Activated CD4-positive, alpha-beta T cell treated with anti-CD3 and anti-CD28 coated beads, Interleukin-2, amount 50 U/mL, for 1 hour (primary cell): ENCODE results near the gene TUBA8.
"Not testable (repeated sequence)": the region's sequence is repeated elsewhere in the genome, so short reads cannot be mapped to it uniquely, and the experiment has no call there.

Source experiments
- DNase-seq: peaks from one replicate; pipeline ENCODE4 v3.0.0-alpha.2; 2020

Gene TUBA8

GRCh38 chr22:18077639-18078328 lies 32.8 kb upstream of the TUBA8 start, which contains the start of gene PEX26:
TSS of gene PEX26 (plus strand) at chr22:18077990. CDS start at chr22:18078377, 387 bp downstream.
- DNase-seq = peak; percentile 93

- DNase-seq = peak; percentile 13
These were observed 32.1 kb upstream of the TUBA8 start for GRCh38 chr22:18078329-18079041.

- no peak for DNase-seq
These were observed 30.8 kb upstream of the TUBA8 start for GRCh38 chr22:18079706-18080233.

GRCh38 chr22:18081416-18081815 lies 29.2 kb upstream of the TUBA8 start:
- DNase-seq = no peak

GRCh38 chr22:18082467-18082866 lies 28.1 kb upstream of the TUBA8 start:
- no peak for DNase-seq

- no peak for DNase-seq
These were observed 27.2 kb upstream of the TUBA8 start for GRCh38 chr22:18083406-18083805.

GRCh38 chr22:18085188-18085587 lies 25.4 kb upstream of the TUBA8 start:
- DNase-seq = no peak

- DNase-seq = no peak
These were observed 23.2 kb upstream of the TUBA8 start for GRCh38 chr22:18087350-18087855.

GRCh38 chr22:18088825-18089568 lies 21.6 kb upstream of the TUBA8 start:
- peak; percentile 16 for DNase-seq

GRCh38 chr22:18090286-18090685 lies 20.3 kb upstream of the TUBA8 start:
- no peak for DNase-seq

- no peak for DNase-seq
These were observed 19.1 kb upstream of the TUBA8 start for GRCh38 chr22:18091478-18091877.

GRCh38 chr22:18091916-18092526 lies 18.6 kb upstream of the TUBA8 start:
- peak; percentile 47 for DNase-seq

GRCh38 chr22:18093661-18094060 lies 16.9 kb upstream of the TUBA8 start:
- DNase-seq = no peak

GRCh38 chr22:18095101-18095805 lies 15.4 kb upstream of the TUBA8 start:
- no peak for DNase-seq

- DNase-seq = no peak
These were observed 13.8 kb upstream of the TUBA8 start for GRCh38 chr22:18096823-18097222.

- DNase-seq = no peak
These were observed 9.8 kb upstream of the TUBA8 start for GRCh38 chr22:18100781-18101180.

- no peak for DNase-seq
These were observed 9.1 kb upstream of the TUBA8 start for GRCh38 chr22:18101536-18101935.

GRCh38 chr22:18103527-18104269 lies 6.9 kb upstream of the TUBA8 start:
- DNase-seq = no peak

GRCh38 chr22:18104566-18104965 lies 6.0 kb upstream of the TUBA8 start:
- DNase-seq = no peak

- DNase-seq = not testable (repeated sequence)
These were observed 4.6 kb upstream of the TUBA8 start for GRCh38 chr22:18105981-18106380.
